ENCODE results near the gene SLC25A17.

SLC25A17 gene

DNA sequence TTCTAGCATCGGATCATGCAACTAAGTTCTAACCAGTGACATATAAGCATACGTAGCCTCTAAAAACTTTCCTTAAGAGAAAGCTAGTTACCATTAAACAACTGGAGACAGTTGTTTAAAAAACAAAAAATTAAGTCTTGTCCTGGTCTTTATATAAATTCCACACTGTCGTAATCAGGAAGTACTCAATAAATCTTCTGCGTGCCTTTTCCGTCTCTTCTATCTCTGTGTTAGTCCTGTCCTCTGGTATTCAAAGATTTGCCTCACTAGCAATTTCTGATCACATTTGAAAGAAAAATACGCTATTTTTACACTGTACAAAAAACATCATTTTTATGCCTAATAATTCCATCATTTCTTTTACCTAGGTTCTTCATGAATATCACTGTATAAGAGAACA, 10.0 kb upstream of the SLC25A17 start:
- TF ChIP-seq, protein P1, sequence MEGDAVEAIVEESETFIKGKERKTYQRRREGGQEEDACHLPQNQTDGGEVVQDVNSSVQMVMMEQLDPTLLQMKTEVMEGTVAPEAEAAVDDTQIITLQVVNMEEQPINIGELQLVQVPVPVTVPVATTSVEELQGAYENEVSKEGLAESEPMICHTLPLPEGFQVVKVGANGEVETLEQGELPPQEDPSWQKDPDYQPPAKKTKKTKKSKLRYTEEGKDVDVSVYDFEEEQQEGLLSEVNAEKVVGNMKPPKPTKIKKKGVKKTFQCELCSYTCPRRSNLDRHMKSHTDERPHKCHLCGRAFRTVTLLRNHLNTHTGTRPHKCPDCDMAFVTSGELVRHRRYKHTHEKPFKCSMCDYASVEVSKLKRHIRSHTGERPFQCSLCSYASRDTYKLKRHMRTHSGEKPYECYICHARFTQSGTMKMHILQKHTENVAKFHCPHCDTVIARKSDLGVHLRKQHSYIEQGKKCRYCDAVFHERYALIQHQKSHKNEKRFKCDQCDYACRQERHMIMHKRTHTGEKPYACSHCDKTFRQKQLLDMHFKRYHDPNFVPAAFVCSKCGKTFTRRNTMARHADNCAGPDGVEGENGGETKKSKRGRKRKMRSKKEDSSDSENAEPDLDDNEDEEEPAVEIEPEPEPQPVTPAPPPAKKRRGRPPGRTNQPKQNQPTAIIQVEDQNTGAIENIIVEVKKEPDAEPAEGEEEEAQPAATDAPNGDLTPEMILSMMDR (IDR thresholded peaks at IDR 0.05) = no peak

DNA sequence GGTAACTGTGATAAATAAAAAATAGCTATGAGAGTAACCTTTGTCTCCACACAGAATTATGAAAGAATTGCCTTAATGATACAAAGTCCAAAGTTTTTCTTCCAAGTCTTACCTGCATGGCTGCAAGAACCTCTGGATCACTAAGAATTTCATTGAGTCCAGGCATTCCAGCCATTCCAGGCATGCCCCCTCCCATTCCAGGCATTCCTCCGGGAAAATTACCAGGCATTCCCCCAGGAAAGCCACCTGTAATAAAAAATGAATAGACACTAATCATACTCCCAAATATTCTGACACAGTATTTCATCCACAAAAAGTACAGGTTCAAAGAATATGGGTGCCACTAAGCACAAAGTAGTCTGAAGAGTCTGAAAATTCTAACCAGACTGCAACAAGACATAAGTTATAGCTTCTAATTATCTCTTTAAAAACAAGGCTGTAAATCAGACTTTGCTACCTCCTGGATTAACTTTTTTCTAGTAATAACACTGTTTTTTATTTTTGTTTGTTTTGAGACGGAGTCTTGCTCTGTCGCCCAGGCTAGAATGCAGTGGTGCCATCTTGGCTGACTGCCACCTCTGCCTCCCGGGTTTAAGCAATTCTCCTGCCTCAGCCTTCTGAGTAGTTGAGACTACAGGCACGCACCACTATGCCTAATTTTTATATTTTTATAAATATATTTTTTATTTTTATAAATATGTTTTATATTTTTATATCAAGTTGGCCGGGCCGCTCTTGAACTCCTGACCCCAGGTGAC, 8.0 kb upstream of the SLC25A17 start:
- TF ChIP-seq, protein P1 (IDR thresholded peaks at IDR 0.05) = no peak

DNA sequence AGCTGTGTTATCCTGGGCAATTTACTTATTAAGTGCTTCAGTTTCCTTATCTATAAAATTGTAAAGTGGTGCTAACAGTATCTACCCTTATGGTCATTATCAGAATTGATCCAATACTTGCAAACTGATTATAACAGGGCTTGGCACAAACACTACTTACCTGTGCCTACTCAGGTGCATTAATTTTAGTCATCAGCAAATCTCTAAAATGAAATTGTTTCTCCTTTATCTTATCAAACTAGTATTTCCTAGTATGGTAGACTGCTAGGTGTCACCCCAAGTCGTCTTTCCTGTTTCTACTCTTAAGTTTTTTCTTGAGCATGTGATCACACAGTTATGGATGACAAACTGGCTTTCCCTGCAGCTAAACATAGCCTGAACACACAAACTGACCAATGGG, 4.3 kb upstream of the SLC25A17 start:
- TF ChIP-seq, protein P1 (IDR thresholded peaks at IDR 0.05) = no peak

DNA sequence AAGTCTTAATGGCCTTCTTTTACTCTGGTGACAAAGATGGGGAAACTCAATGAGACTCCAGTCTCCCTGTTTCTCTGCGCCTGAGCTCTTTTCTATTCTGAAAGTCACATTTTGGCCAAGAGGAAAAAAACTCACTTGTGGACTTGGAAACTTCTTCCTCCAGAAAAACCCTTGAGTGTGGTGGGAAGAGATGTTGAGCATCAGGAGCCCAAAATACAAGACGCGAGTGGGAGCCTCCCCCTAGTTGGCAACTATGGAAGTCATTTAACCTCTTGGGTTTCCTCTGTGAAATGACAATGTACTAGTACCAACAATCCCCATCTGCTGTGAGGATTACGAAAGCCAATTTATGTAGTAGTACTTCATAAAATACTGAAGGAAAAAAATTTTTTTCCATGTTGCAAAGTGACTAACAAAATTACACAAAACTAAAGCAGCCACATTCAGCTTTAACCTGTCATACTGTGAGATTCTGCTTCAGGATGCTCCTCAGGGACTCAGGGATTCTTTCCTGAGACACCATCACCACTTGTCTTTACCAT, 524 bp upstream of the SLC25A17 start:
- TF ChIP-seq, protein P1 (IDR thresholded peaks at IDR 0.05) = no peak

DNA sequence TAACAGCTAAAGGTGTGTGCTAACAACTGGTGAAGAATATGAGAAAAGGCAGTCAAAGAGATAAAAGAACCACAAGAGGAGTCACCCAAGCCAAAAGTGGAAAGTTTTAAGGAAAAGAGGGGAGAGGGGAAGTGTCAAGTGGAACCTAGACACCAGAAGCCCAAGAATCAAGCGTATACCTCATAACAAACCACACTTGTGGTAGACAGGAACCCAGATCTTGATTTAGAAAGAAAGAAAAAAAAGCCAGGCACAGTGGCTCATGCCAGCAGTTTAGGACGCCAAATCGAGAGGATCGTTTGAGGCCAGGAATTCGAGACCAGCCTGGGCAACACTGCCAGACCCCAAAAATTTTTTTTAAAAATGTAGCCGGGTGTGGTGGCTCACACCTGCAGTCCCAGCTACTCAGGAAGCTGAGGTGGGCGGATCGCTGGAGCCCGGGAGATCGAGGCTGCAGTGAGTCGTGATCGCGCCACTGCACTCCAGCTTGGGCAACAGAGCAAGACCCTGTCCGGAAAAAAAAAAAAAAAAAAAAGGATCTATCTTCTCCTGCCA, 877 bp downstream of the SLC25A17 start:
- TF ChIP-seq, protein P1 (IDR thresholded peaks at IDR 0.05) = no peak

DNA sequence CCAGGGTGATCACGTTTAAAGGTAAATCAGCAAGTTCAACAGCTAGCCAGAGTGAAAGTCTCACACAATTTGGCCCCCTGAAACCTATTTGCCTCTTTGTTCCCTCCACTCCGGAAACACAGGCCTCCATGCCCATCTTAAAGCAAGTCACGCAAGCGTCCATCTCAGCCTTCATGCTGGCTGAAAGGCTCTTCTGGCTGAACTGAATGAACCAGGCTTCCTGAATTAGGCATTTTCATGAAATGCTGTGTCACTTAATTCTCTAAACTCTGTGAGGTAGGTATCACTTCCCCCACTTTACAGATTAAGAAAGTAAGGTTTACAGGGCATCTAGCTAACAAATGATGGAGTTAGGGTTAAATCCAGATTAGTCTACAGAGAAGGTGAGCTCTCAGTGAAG, 1.4 kb downstream of the SLC25A17 start:
- TF ChIP-seq, protein P1 (IDR thresholded peaks at IDR 0.05) = no peak

DNA sequence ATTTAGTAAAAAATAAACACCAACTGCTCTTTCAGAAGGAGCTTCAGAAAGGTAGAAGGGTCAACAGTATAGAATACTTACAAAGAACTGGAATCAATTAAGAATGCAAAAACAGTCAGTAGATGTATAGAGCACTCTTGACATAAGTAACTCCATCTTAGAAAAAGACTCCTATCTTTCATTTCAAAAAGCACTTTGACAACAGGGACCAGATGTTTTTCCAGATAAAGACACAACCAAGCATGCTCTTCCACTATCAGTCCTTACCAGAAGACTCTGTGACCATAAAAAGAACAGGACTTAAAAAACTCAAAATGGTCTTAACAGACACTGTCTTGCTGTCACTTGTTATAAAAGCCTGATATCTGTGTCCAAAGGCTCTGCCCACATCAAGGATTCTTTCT, 5.2 kb downstream of the SLC25A17 start:
- TF ChIP-seq, protein P1 (IDR thresholded peaks at IDR 0.05) = no peak
